NT2/D1 (cell line): ENCODE measurements around the gene CP.

ENCODE experiments used
- DNase-seq: peaks from one replicate; pipeline ENCODE4 v3.0.0-alpha.2; 2011; ENCODE audit warnings: low read depth, low spot score
- H3K27me3 ChIP-seq: 2 replicates; pipeline ENCODE4 v1.6.0; 2011; ENCODE audit warnings: mild to moderate bottlenecking; ENCODE audit not compliant: insufficient read length, insufficient read depth
- H3K36me3 ChIP-seq: 2 replicates; pipeline ENCODE4 v1.6.1; 2011; ENCODE audit warnings: mild to moderate bottlenecking, low read length, mixed read lengths; ENCODE audit not compliant: insufficient read depth, insufficient read length
- H3K4me1 ChIP-seq: 2 replicates; pipeline ENCODE4 v1.5.1; 2011; ENCODE audit not compliant: insufficient read depth, insufficient read length
- H3K4me3 ChIP-seq: 2 replicates; pipeline ENCODE4 v1.5.1; 2011; ENCODE audit warnings: low read depth; ENCODE audit not compliant: insufficient read length
- H3K9ac ChIP-seq: 2 replicates; pipeline ENCODE4 v1.6.0; 2011; ENCODE audit warnings: low read depth; ENCODE audit not compliant: insufficient read length
- H3K9me3 ChIP-seq: 2 replicates; pipeline ENCODE4 v1.5.1; 2011; ENCODE audit warnings: mild to moderate bottlenecking, low read length; ENCODE audit not compliant: insufficient read depth
- SUZ12 ChIP-seq: IDR thresholded peaks from 2 replicates; pipeline ENCODE4 v1.6.1; 2011; ENCODE audit not compliant: insufficient read length, insufficient read depth; ENCODE audit errors: extremely low read depth
- YY1 ChIP-seq: IDR thresholded peaks from 2 replicates; pipeline ENCODE4 v1.6.1; 2011; ENCODE audit not compliant: insufficient read length, insufficient read depth
- ZNF274 ChIP-seq: IDR thresholded peaks from 2 replicates; pipeline ENCODE4 v1.6.1; 2011; ENCODE audit warnings: mild to moderate bottlenecking, low read depth, low read length

The CP gene

DNA sequence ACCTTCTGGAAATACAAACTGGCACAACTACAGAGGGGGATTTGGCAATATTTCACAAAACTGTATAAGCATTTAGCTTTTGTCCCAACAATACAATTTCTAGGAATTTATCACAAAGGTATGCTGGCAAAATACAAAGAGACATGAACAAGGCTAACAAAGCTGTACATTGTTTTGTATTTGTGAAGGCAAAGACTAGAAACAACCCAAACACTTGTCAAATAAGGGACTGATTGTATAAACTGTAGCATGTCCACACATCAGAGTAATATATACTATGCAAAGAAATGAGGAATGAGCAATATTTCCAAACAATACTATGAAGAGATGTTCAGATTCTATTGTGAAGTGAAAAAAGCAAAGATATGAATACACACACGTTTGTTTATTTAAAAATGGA is 26.4 kb downstream of the CP start:
- no peaks in the 10 kb centered on the region for H3K27me3 ChIP-seq

DNA sequence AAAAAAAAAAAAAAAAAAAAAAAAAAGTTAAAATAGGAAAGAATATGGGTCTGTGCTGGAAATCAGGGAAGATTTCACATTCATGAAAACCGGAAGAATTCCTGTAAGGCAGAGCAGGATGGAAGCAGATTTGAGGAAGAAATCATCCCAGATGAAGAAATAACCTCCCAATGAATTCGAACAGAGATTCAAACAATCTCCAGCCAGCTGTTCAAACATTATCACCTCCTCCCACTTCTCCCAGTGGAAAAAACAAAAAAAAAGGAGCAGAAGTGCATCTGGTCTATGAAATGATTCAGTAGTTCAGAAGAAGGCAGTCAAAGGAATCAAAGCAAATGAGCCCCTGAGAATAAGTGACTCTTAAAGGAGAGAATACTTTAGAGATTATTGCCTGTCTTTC is 33.1 kb downstream of the CP start:
- no peaks in the 10 kb centered on the region for H3K36me3 ChIP-seq
- H3K9me3 ChIP-seq: peaks cover 18% of the 10 kb centered on the region
- no peak overlapping the region for H3K4me3 ChIP-seq
- no peaks in the 10 kb centered on the region for H3K4me1 ChIP-seq
- no peak for DNase-seq
- TF ChIP-seq SUZ12 (no peak), ZNF274 (no peak), YY1 (no peak)
- no peaks in the 10 kb centered on the region for H3K27me3 ChIP-seq
- no peak overlapping the region for H3K9ac ChIP-seq

More for the DNA sequence above, 26.4 kb downstream of the CP start:
- DNase-seq: no peak
- no peak for TF ChIP-seq SUZ12
- TF ChIP-seq ZNF274: no peak
- no peak for TF ChIP-seq YY1
- peaks cover 8% of the 10 kb centered on the region for H3K9me3 ChIP-seq
- no peak overlapping the region for H3K4me3 ChIP-seq
- H3K9ac ChIP-seq: no peak overlapping the region
- H3K4me1 ChIP-seq: no peaks in the 10 kb centered on the region
- no peaks in the 10 kb centered on the region for H3K36me3 ChIP-seq

DNA sequence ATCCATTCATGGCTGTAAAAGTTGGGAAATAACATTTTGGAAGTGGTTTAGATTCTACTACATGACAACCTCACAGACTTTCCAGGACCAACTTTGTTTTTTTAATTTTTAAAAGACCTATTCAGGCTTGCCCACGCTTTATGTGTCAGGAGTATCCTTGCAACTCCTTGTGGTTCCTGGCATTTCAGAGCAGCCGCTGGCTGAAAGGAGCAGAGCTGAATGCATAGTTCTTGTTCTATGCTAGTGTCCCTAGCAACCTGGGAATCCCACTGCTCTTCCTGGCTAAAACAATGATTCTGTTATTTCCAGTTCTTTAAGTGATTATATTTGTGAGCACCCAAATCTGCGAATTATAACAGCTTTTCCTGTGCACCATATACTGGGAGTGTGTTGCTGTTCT is 34.9 kb downstream of the CP start:
- TF ChIP-seq YY1: no peak
- Histone ChIP-seq H3K4me1 (no peaks in the 10 kb centered on the region), H3K9ac (no peak overlapping the region), H3K36me3 (no peaks in the 10 kb centered on the region), H3K9me3 (peaks cover 18% of the 10 kb centered on the region), H3K27me3 (no peaks in the 10 kb centered on the region), H3K4me3 (no peak overlapping the region)
- DNase-seq: peak; percentile 36

DNA sequence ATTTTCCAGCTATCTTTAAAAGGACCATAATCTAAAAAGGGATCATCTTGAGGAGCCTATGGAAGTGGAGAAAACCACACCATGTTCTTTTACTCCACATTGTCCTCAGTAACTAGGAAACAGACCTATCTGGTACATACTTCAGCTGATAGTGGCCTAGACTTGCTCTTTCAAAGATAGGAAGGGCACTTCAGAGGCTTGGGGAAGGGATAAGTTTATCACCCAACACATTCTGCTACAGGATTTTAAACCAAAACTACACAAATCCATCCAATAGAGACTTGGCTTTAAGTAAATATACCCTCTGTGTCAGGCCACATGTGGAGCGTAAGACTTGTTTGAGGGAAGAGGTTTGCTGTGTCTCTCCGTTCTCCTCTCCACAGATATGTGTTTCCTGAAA is 35.4 kb downstream of the CP start:
- Histone ChIP-seq H3K4me1 (no peaks in the 10 kb centered on the region), H3K4me3 (no peak overlapping the region), H3K9me3 (peaks cover 16% of the 10 kb centered on the region), H3K9ac (no peak overlapping the region), H3K27me3 (no peaks in the 10 kb centered on the region), H3K36me3 (no peaks in the 10 kb centered on the region)
- DNase-seq: no peak
- TF ChIP-seq SUZ12 (no peak), ZNF274 (no peak), YY1 (no peak)

DNA sequence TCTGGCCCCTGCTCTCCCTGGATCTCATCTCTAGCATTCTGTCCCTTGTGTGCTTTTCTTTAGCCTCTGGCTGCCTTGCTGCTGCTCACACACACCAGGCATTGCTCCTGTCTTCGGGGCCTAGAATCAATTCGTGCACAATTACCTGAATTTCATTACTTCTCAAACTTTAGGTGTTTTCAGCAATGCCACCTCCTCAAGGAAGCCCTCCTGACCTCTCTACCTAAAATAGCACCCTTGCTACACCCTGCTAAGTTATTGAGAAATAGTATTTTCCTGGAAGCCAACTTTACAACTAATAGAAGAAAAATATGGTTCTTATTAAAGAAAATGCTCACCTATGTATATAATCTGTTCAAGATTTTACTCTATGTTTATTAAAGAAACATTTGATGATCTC is 40.4 kb downstream of the CP start:
- no peak for DNase-seq
- peaks cover 20% of the 10 kb centered on the region for H3K9me3 ChIP-seq
- H3K9ac ChIP-seq: no peak overlapping the region
- peaks cover 16% of the 10 kb centered on the region for H3K36me3 ChIP-seq
- no peak overlapping the region for H3K4me3 ChIP-seq
- TF ChIP-seq ZNF274 (no peak), SUZ12 (no peak), YY1 (no peak)
- H3K4me1 ChIP-seq: no peaks in the 10 kb centered on the region
- H3K27me3 ChIP-seq: no peaks in the 10 kb centered on the region

DNA sequence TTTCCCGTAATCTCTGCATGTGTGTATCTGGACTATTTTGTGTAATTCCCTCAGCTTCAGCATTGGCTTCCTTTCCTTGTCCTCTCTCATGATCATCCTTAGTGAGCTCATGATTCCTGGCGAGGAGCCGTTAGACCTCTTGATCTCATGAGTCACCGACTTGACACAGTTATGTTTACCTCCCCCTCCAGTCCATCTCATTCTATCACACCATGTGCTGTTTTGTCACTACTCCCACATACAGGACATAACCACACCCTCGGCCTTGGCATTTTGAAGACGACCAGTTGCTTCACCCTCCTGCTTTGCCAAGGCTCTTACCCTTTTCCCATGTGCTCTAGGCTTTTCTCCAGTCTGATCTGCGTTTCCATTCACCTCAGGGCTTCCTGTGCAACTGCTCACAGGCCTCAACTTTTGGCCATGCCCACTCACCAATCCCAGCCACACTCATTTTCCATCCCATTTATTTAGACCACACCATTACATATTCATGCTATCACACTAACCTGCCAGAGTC is 41.5 kb downstream of the CP start:
- no peaks in the 10 kb centered on the region for H3K4me1 ChIP-seq
- H3K9me3 ChIP-seq: peaks cover 26% of the 10 kb centered on the region
- TF ChIP-seq ZNF274 (no peak), YY1 (no peak), SUZ12 (no peak)
- no peaks in the 10 kb centered on the region for H3K27me3 ChIP-seq
- H3K4me3 ChIP-seq: no peak overlapping the region
- H3K36me3 ChIP-seq: peaks cover 24% of the 10 kb centered on the region
- no peak overlapping the region for H3K9ac ChIP-seq
- DNase-seq: no peak

DNA sequence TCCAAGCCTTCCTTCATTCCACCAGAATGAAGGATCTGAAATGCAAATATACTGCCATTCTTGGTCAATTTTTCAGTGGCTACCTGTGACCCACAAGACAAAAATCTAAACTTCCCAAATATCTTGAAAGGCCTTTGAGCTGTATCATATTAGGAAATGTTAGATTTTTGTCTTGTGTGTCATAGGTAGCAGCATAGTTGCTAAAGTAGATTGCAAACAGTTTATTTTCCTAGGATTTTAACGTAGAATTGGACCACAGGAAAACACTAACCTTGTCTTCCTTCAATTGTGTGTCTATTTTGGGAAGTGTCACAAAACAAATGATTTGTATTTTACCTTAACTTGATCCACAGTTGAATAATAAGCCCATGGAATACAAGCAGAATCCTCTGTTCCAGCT is 42.4 kb downstream of the CP start:
- H3K9me3 ChIP-seq: peaks cover 26% of the 10 kb centered on the region
- TF ChIP-seq ZNF274: no peak
- no peak for TF ChIP-seq SUZ12
- TF ChIP-seq YY1: no peak
- H3K27me3 ChIP-seq: no peaks in the 10 kb centered on the region
- peaks cover 24% of the 10 kb centered on the region for H3K36me3 ChIP-seq
- H3K4me3 ChIP-seq: no peak overlapping the region
- DNase-seq: no peak
- H3K9ac ChIP-seq: no peak overlapping the region
- H3K4me1 ChIP-seq: no peaks in the 10 kb centered on the region

DNA sequence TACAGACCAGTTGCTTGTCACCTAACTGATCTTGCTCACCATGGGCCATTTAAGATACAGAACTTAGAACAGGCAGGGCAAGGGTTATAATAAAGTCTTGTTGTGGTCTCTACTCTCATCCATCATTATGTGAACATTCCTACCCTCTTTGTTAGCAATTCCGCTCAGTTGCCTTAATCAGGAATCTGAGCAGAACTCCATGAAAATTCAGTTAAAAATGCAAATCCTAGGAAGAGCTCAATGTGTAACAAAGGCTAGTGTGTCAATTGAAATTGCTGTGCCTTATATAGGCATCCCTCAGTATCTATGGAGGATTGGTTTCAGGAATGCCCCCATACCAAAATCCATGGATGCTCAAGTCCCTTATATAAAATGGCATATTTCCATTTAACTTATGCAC is 44.5 kb downstream of the CP start:
- Histone ChIP-seq H3K9ac (no peak overlapping the region), H3K36me3 (peaks cover 34% of the 10 kb centered on the region), H3K4me3 (no peak overlapping the region), H3K4me1 (no peaks in the 10 kb centered on the region), H3K9me3 (peaks cover 26% of the 10 kb centered on the region), H3K27me3 (no peaks in the 10 kb centered on the region)
- no peak for DNase-seq
- no peak for TF ChIP-seq ZNF274
- TF ChIP-seq SUZ12: no peak
- TF ChIP-seq YY1: no peak
